ENCODE results near the gene VAV1. TPM values are rescaled to one million over a fixed set of nuclear protein-coding genes. Genes with fewer than 3 reads are reported as not detected.

Gene VAV1
- total RNA-seq, 1 experiment from 2014 or later, result 0.83 TPM

DNA sequence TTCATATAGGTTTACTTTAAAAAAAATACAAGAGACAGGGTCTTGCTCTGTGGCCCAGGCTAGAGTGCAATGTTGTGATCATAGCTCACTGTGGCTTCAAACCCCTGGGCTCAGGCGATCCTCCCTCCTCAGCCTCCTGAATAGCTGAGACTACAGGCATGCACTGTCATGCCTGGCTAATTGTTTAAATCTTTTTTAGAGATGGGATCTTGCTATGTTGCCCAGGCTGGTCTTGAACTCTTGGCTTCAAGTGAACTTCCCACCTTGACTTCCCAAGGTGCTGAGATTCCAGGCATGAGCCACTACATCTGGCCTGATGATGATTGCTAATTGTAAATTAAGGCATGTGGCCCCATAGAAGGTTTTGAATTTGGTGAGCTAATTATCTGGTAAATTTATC lies 79.5 kb downstream of the VAV1 start:
- H3K4me3 Mint-ChIP-seq, result no peak overlapping the region
- H3K4me1 Mint-ChIP-seq, result 0 out of 2 replicates have a peak, but pooled peaks cover 2% of the 10 kb centered on the region
- H3K36me3 Mint-ChIP-seq, result peaks cover 18% of the 10 kb centered on the region
- H3K27me3 Mint-ChIP-seq (ENCODE audit: low read depth), result peaks cover 10% of the 10 kb centered on the region; the same call in 1 of the 2 replicates
- POLR2A ChIA-PET, result no interaction called here
- no peak for DNase-seq (ENCODE audit: low spot score)
- TF ChIP-seq STAT6 (CRISPR knock-in tag; conservative IDR thresholded peaks at IDR 0.05; ENCODE audit: low read depth) (no peak), ELF4 (CRISPR knock-in tag; IDR thresholded peaks at IDR 0.05; ENCODE audit: low read depth) (no peak), MLX (CRISPR knock-in tag; IDR thresholded peaks at IDR 0.05) (no peak), NR2C2 (CRISPR knock-in tag; IDR thresholded peaks at IDR 0.05) (no peak), MXD4 (CRISPR knock-in tag; IDR thresholded peaks at IDR 0.05; ENCODE audit: borderline replicate concordance) (no peak), NR3C1 (CRISPR knock-in tag; conservative IDR thresholded peaks at IDR 0.05; ENCODE audit: low read depth) (no peak), ATF1 (CRISPR knock-in tag; IDR thresholded peaks at IDR 0.05) (no peak), ERG (CRISPR knock-in tag; IDR thresholded peaks at IDR 0.05) (no peak), ZNF671 (CRISPR knock-in tag; IDR thresholded peaks at IDR 0.05) (no peak), RORB (CRISPR knock-in tag; IDR thresholded peaks at IDR 0.05) (no peak), ZSCAN18 (CRISPR knock-in tag; IDR thresholded peaks at IDR 0.05) (no peak), ARID4B (CRISPR knock-in tag; IDR thresholded peaks at IDR 0.05; ENCODE audit: borderline replicate concordance) (no peak), KAT7 (CRISPR knock-in tag; IDR thresholded peaks at IDR 0.05; ENCODE audit: borderline replicate concordance) (no peak), JAZF1 (CRISPR knock-in tag; IDR thresholded peaks at IDR 0.05) (no peak)
- TF ChIP-seq, protein P1, sequence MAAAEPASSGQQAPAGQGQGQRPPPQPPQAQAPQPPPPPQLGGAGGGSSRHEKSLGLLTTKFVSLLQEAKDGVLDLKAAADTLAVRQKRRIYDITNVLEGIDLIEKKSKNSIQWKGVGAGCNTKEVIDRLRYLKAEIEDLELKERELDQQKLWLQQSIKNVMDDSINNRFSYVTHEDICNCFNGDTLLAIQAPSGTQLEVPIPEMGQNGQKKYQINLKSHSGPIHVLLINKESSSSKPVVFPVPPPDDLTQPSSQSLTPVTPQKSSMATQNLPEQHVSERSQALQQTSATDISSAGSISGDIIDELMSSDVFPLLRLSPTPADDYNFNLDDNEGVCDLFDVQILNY (CRISPR knock-in tag; IDR thresholded peaks at IDR 0.05), result no peak
- TF ChIP-seq, protein P2, sequence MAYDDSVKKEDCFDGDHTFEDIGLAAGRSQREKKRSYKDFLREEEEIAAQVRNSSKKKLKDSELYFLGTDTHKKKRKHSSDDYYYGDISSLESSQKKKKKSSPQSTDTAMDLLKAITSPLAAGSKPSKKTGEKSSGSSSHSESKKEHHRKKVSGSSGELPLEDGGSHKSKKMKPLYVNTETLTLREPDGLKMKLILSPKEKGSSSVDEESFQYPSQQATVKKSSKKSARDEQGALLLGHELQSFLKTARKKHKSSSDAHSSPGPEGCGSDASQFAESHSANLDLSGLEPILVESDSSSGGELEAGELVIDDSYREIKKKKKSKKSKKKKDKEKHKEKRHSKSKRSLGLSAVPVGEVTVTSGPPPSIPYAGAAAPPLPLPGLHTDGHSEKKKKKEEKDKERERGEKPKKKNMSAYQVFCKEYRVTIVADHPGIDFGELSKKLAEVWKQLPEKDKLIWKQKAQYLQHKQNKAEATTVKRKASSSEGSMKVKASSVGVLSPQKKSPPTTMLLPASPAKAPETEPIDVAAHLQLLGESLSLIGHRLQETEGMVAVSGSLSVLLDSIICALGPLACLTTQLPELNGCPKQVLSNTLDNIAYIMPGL (CRISPR knock-in tag; IDR thresholded peaks at IDR 0.05), result no peak
- TF ChIP-seq, protein P3, sequence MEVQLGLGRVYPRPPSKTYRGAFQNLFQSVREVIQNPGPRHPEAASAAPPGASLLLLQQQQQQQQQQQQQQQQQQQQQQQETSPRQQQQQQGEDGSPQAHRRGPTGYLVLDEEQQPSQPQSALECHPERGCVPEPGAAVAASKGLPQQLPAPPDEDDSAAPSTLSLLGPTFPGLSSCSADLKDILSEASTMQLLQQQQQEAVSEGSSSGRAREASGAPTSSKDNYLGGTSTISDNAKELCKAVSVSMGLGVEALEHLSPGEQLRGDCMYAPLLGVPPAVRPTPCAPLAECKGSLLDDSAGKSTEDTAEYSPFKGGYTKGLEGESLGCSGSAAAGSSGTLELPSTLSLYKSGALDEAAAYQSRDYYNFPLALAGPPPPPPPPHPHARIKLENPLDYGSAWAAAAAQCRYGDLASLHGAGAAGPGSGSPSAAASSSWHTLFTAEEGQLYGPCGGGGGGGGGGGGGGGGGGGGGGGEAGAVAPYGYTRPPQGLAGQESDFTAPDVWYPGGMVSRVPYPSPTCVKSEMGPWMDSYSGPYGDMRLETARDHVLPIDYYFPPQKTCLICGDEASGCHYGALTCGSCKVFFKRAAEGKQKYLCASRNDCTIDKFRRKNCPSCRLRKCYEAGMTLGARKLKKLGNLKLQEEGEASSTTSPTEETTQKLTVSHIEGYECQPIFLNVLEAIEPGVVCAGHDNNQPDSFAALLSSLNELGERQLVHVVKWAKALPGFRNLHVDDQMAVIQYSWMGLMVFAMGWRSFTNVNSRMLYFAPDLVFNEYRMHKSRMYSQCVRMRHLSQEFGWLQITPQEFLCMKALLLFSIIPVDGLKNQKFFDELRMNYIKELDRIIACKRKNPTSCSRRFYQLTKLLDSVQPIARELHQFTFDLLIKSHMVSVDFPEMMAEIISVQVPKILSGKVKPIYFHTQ (CRISPR knock-in tag; IDR thresholded peaks at IDR 0.05), result no peak
- TF ChIP-seq, protein P4, sequence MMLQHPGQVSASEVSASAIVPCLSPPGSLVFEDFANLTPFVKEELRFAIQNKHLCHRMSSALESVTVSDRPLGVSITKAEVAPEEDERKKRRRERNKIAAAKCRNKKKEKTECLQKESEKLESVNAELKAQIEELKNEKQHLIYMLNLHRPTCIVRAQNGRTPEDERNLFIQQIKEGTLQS (CRISPR knock-in tag; conservative IDR thresholded peaks at IDR 0.05), result no peak
- TF ChIP-seq, protein P5, sequence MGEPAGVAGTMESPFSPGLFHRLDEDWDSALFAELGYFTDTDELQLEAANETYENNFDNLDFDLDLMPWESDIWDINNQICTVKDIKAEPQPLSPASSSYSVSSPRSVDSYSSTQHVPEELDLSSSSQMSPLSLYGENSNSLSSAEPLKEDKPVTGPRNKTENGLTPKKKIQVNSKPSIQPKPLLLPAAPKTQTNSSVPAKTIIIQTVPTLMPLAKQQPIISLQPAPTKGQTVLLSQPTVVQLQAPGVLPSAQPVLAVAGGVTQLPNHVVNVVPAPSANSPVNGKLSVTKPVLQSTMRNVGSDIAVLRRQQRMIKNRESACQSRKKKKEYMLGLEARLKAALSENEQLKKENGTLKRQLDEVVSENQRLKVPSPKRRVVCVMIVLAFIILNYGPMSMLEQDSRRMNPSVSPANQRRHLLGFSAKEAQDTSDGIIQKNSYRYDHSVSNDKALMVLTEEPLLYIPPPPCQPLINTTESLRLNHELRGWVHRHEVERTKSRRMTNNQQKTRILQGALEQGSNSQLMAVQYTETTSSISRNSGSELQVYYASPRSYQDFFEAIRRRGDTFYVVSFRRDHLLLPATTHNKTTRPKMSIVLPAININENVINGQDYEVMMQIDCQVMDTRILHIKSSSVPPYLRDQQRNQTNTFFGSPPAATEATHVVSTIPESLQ (CRISPR knock-in tag; IDR thresholded peaks at IDR 0.05), result no peak
- CTCF ChIA-PET, result interaction anchor here (1.2 kb wide), 1 partner anchor 11 kb away, joined by 3 read pairs; no protein-coding TSS in a partner anchor
- H3K27ac Mint-ChIP-seq, result no peak overlapping the region
- no peak for ATAC-seq
- peaks cover 50% of the 10 kb centered on the region for H3K9me3 Mint-ChIP-seq
